GM12891 (cell line): ENCODE measurements around the gene CCSER1.

Source experiments
- POLR2A ChIP-seq: IDR thresholded peaks from 2 replicates; pipeline ENCODE4 v1.6.1; 2011; ENCODE audit warnings: low read depth, low read length, control low read depth
- POLR2AphosphoS5 ChIP-seq: IDR thresholded peaks from 2 replicates; pipeline ENCODE4 v1.6.1; 2011; ENCODE audit warnings: low read depth, low read length, control low read depth
- SPI1 ChIP-seq: IDR thresholded peaks from 2 replicates; pipeline ENCODE4 v1.6.1; 2011; ENCODE audit warnings: low read depth, low read length, control low read depth
- TAF1 ChIP-seq: IDR thresholded peaks from 2 replicates; pipeline ENCODE4 v1.6.1; 2011; ENCODE audit warnings: low read depth, low read length, control low read depth

GRCh38 chr4:91322961-91323360 is 1195.8 kb downstream of the CCSER1 start:
- TF ChIP-seq POLR2A (no peak), POLR2AphosphoS5 (no peak), TAF1 (no peak), SPI1 (no peak)
